GM23338 (cell line): ENCODE measurements around the gene SCAMP1. TPM values are rescaled to one million over a fixed set of nuclear protein-coding genes. Genes with fewer than 3 reads are reported as not detected.
A peak's percentile ranks its signal among the peaks of the same experiment; 100 is the strongest.

Source experiments
- ATAC-seq: fragments of 200-7000 bp; cut with Tn5 transposase; 3 replicates; pipeline ENCODE4 v1.9.1; 2020
- DNase-seq: peaks from one replicate; pipeline ENCODE4 v3.0.0-alpha.2; 2015; ENCODE audit warnings: low spot score
- H2AFZ ChIP-seq: fragments of 200-600 bp; sonication (generic); 2 replicates; pipeline ENCODE4 v1.8.0; 2016; ENCODE audit warnings: antibody characterized with exemption, mild to moderate bottlenecking, moderate library complexity
- H3F3A ChIP-seq: fragments of 200-600 bp; sonication (generic); replicated peaks from 2 replicates; pipeline ENCODE4 v1.8.0; 2017; ENCODE audit warnings: antibody characterized with exemption, mixed run types, low read depth
- H3K27ac ChIP-seq: fragments of 200-600 bp; sonication (generic); 2 replicates; pipeline ENCODE4 v1.6.1; 2016; ENCODE audit warnings: low read depth
- H3K27me3 ChIP-seq: fragments of 200-600 bp; sonication (generic); 2 replicates; pipeline ENCODE4 v1.8.0; 2016; ENCODE audit warnings: mild to moderate bottlenecking, mixed run types, moderate library complexity; ENCODE audit not compliant: insufficient read depth
- H3K36me3 ChIP-seq: fragments of 200-600 bp; sonication (generic); 2 replicates; pipeline ENCODE4 v1.8.0; 2016; ENCODE audit warnings: mild to moderate bottlenecking; ENCODE audit not compliant: insufficient read depth
- H3K4me1 ChIP-seq: fragments of 200-600 bp; sonication (generic); 2 replicates; pipeline ENCODE4 v1.8.0; 2016; ENCODE audit warnings: mild to moderate bottlenecking, moderate library complexity; ENCODE audit not compliant: insufficient read depth
- H3K4me2 ChIP-seq: fragments of 200-600 bp; sonication (generic); 2 replicates; pipeline ENCODE4 v1.7.1; 2017; ENCODE audit warnings: mixed run types
- H3K4me3 ChIP-seq: fragments of 200-600 bp; sonication (generic); 2 replicates; pipeline ENCODE4 v1.6.1; 2016; ENCODE audit warnings: mixed run types
- H3K79me2 ChIP-seq: fragments of 200-600 bp; sonication (generic); replicated peaks from 2 replicates; pipeline ENCODE4 v1.8.0; 2017; ENCODE audit warnings: mild to moderate bottlenecking; ENCODE audit not compliant: insufficient read depth
- H3K9me2 ChIP-seq: fragments of 200-600 bp; sonication (generic); 2 replicates; pipeline ENCODE4 v1.8.0; 2017; ENCODE audit not compliant: insufficient read depth
- H4K20me1 ChIP-seq: fragments of 200-600 bp; sonication (generic); replicated peaks from 2 replicates; pipeline ENCODE4 v1.8.0; 2017; ENCODE audit warnings: mild to moderate bottlenecking; ENCODE audit not compliant: insufficient read depth
- H3K27ac Mint-ChIP-seq: 2 replicates; pipeline ENCODE4 v1.8.0; 2020; ENCODE audit warnings: inconsistent platforms, mild to moderate bottlenecking, moderate library complexity, mixed read lengths
- H3K27me3 Mint-ChIP-seq: 3 replicates; pipeline ENCODE4 v1.8.0; 2022; ENCODE audit warnings: low read depth, mild to moderate bottlenecking, moderate library complexity, mixed read lengths, inconsistent platforms; ENCODE audit not compliant: insufficient read depth, poor library complexity
- H3K36me3 Mint-ChIP-seq: 3 replicates; pipeline ENCODE4 v1.8.0; 2021; ENCODE audit warnings: low read depth, mild to moderate bottlenecking, inconsistent platforms, moderate library complexity, mixed read lengths
- H3K4me1 Mint-ChIP-seq: 3 replicates; pipeline ENCODE4 v1.8.0; 2020; ENCODE audit warnings: mild to moderate bottlenecking, inconsistent platforms, mixed read lengths
- H3K4me3 Mint-ChIP-seq: 3 replicates; pipeline ENCODE4 v1.8.0; 2021; ENCODE audit warnings: moderate library complexity, mild to moderate bottlenecking, inconsistent platforms, mixed read lengths
- H3K9me3 Mint-ChIP-seq: 3 replicates; pipeline ENCODE4 v1.8.0; 2020; ENCODE audit warnings: moderate library complexity, mild to moderate bottlenecking, inconsistent platforms, mixed read lengths
- CTCF ChIP-seq, 2 experiments: fragments of 200-600 bp in 1 of 2; sonication (generic) in 1 of 2; conservative IDR thresholded peaks; 2 replicates each; pipeline versions ENCODE4 v1.5.1 to v1.6.1; 2016 to 2017; ENCODE audit warnings: antibody characterized with exemption in 2 of 2, low read depth in 2 of 2, mild to moderate bottlenecking in 2 of 2, moderate library complexity in 1 of 2
- JUNB ChIP-seq: IDR thresholded peaks from one replicate; pipeline ENCODE4 v1.6.1; 2016; ENCODE audit warnings: antibody characterized with exemption; ENCODE audit not compliant: unreplicated experiment
- NANOG ChIP-seq: IDR thresholded peaks from 2 replicates; pipeline ENCODE4 v1.6.1; 2016; ENCODE audit warnings: antibody characterized with exemption, borderline replicate concordance
- POLR2AphosphoS5 ChIP-seq: IDR thresholded peaks from 2 replicates; pipeline ENCODE4 v1.6.1; 2016; ENCODE audit warnings: antibody characterized with exemption, low read depth
- REST ChIP-seq: IDR thresholded peaks from one replicate; pipeline ENCODE4 v1.6.1; 2018; ENCODE audit warnings: antibody characterized with exemption; ENCODE audit not compliant: unreplicated experiment
- polyA plus RNA-seq: library from polyadenylated mRNA; unstranded; fragments of >200 nt; fragmentation: Nextera tagmentation; extraction: Ambion mirVana; gene quantifications from 2 replicates; pipeline ENCODE4 v1.2.1, GENCODE V29; 2016
- total RNA-seq: library from RNA; depleted of rRNA; stranded (reverse); fragments of >200 nt; shearing (Covaris generic); gene quantifications from 2 replicates; pipeline ENCODE4 v1.2.3, GENCODE V29; 2014

SCAMP1 gene
- total and polyA plus RNA-seq, 2 experiments from 2014 or later, result 26.8 to 53.9 TPM

- TF ChIP-seq CTCF (conservative IDR thresholded peaks at IDR 0.05; ENCODE audit: low read depth in 2 of 2) (no peak), JUNB (no peak)
These were observed 116.4 kb downstream of the SCAMP1 start (continued) for GRCh38 chr5:78476795-78477194.

GRCh38 chr5:78482948-78483347 lies 122.5 kb downstream of the SCAMP1 start:
- H3K9me3 Mint-ChIP-seq, result no peaks in the 10 kb centered on the region
- H3K4me1 ChIP-seq, result no peaks in the 10 kb centered on the region
- H3K9me2 ChIP-seq, result no peaks in the 10 kb centered on the region
- TF ChIP-seq REST, result no peak
- no peak overlapping the region for H3K4me2 ChIP-seq
- H3K36me3 ChIP-seq, result no peaks in the 10 kb centered on the region
- H3K27ac ChIP-seq, result no peak overlapping the region
- H3K4me1 Mint-ChIP-seq, result peaks cover 2% of the 10 kb centered on the region; the same call in 1 of the 3 replicates
- H4K20me1 ChIP-seq, result no peaks in the 10 kb centered on the region; the same call in 1 of the 2 replicates
- H3K27me3 ChIP-seq, result no peaks in the 10 kb centered on the region
- peaks cover 2% of the 10 kb centered on the region for H3K27me3 Mint-ChIP-seq
- H3K27ac Mint-ChIP-seq, result no peak overlapping the region
- H3K4me3 ChIP-seq, result no peak overlapping the region
- H2AFZ ChIP-seq, result no peak overlapping the region
- H3K79me2 ChIP-seq, result no peaks in the 10 kb centered on the region
- ATAC-seq, result no peak
- H3F3A ChIP-seq, result no peaks in the 10 kb centered on the region
- peaks cover 13% of the 10 kb centered on the region for H3K36me3 Mint-ChIP-seq
- no peak for DNase-seq
- H3K4me3 Mint-ChIP-seq, result no peak overlapping the region

GRCh38 chr5:78483809-78484521 lies 123.5 kb downstream of the SCAMP1 start:
- peaks cover 2% of the 10 kb centered on the region; the same call in 1 of the 3 replicates for H3K4me1 Mint-ChIP-seq
- peaks cover 2% of the 10 kb centered on the region for H3K27me3 Mint-ChIP-seq
- no peaks in the 10 kb centered on the region for H3K27me3 ChIP-seq
- H3K36me3 Mint-ChIP-seq, result peaks cover 23% of the 10 kb centered on the region
- H3K4me2 ChIP-seq, result no peak overlapping the region
- H3K79me2 ChIP-seq, result no peaks in the 10 kb centered on the region
- no peaks in the 10 kb centered on the region for H3F3A ChIP-seq
- no peak overlapping the region for H2AFZ ChIP-seq
- no peaks in the 10 kb centered on the region; the same call in 1 of the 2 replicates for H4K20me1 ChIP-seq
- ATAC-seq (no peak), DNase-seq (no peak)
- TF ChIP-seq NANOG (no peak), POLR2AphosphoS5 (0 out of 2 replicates have a peak, but pooled peaks have one; percentile 6), CTCF (conservative IDR thresholded peaks at IDR 0.05; ENCODE audit: low read depth in 2 of 2) (no peak)
- no peaks in the 10 kb centered on the region for H3K4me1 ChIP-seq
- H3K4me3 ChIP-seq, result no peak overlapping the region
- no peaks in the 10 kb centered on the region for H3K9me2 ChIP-seq
- no peaks in the 10 kb centered on the region for H3K9me3 Mint-ChIP-seq
- H3K4me3 Mint-ChIP-seq, result no peak overlapping the region
- peak overlapping the region; percentile 34; the same call in 1 of the 2 replicates for H3K27ac ChIP-seq
- H3K36me3 ChIP-seq, result no peaks in the 10 kb centered on the region; the same call in 1 of the 2 replicates
- H3K27ac Mint-ChIP-seq, result peak overlapping the region; percentile 49; the same call in 1 of the 2 replicates
